Measurements from ENCODE around the gene GALNTL6. TPM values are rescaled to one million over a fixed set of nuclear protein-coding genes. Genes with fewer than 3 reads are reported as not detected.

GALNTL6 gene
- total RNA-seq, 1 experiment from 2014 or later, result not detected

DNA sequence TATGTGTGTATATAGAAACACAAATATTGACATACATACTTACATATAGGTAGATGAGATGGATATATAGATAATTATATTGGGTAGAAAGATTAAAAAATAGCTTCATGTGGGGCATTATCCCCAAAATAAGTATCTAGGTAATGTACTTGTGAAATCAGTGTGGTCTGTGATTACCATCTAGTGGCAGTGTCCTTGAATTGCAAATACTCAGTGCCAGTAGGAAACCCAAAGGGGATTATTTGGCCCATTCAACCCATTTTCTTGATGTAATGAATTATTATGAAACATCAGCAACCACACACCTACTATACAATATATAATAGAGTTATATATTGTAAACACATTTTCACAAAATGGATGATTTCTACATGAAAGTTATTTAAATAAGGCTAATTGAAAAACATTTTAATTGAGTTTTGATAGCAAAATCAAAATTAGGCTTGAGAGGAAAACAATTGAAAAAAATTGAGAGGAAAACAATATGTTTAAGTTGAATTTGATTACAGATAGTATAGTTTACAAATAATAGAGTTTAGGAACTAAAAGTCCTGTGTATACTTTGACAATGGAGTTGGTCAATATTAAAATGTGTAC, 389.4 kb downstream of the GALNTL6 start:
- H3K9ac ChIP-seq (ENCODE audit: extremely low read depth, insufficient read length, low read length), result no peak overlapping the region
- no peak overlapping the region for H3K56ac ChIP-seq (ENCODE audit: insufficient read length, low read depth, low read length)
- H2AFZ ChIP-seq (ENCODE audit: low read length), result no peak overlapping the region
- no peak overlapping the region for H3K4me2 ChIP-seq (ENCODE audit: insufficient read depth, insufficient read length, low read length)
- no peaks in the 10 kb centered on the region for H3K79me1 ChIP-seq (ENCODE audit: insufficient read depth, low read depth, low read length, poor library complexity, severe bottlenecking)
- H2BK12ac ChIP-seq (ENCODE audit: insufficient read length, low read depth, low read length), result no peak overlapping the region
- no peaks in the 10 kb centered on the region for H3K23me2 ChIP-seq (ENCODE audit: insufficient read length, low read depth, low read length, poor library complexity, severe bottlenecking)
- H3K18ac ChIP-seq (ENCODE audit: insufficient read length, low read depth, low read length), result no peak overlapping the region
- no peak overlapping the region for H3K4ac ChIP-seq (ENCODE audit: low read depth, low read length)
- no peak overlapping the region for H2BK5ac ChIP-seq (ENCODE audit: insufficient read length, low read length)
- DNase-seq, result no peak
- no peaks in the 10 kb centered on the region for H3K4me1 Mint-ChIP-seq
- no peaks in the 10 kb centered on the region for H3K27me3 Mint-ChIP-seq (ENCODE audit: low read depth)
- no peaks in the 10 kb centered on the region for H4K20me1 ChIP-seq (ENCODE audit: control insufficient read depth, insufficient read depth, insufficient read length)
- no peak overlapping the region for H3T11ph ChIP-seq (ENCODE audit: low read length)
- H4K8ac ChIP-seq (replicated peaks; ENCODE audit: insufficient read length, low read depth, low read length), result no peak overlapping the region
- no peaks in the 10 kb centered on the region for H3K4me1 ChIP-seq (ENCODE audit: insufficient read depth, low read length)
- H3K9me3 ChIP-seq (ENCODE audit: control insufficient read depth, low read depth, low read length), result no peaks in the 10 kb centered on the region
- no peak overlapping the region for H3K14ac ChIP-seq (ENCODE audit: insufficient read depth, low read length)
- H2BK20ac ChIP-seq (ENCODE audit: low read depth, low read length, poor library complexity, severe bottlenecking), result no peak overlapping the region
- H4K91ac ChIP-seq (ENCODE audit: insufficient read length, low read depth, low read length), result no peak overlapping the region
- peaks cover 0 to 4% of the 10 kb centered on the region in 2 experiments; a peak in 3 of 5 replicates for H3K9me3 Mint-ChIP-seq
- no peak overlapping the region for H2BK120ac ChIP-seq (ENCODE audit: low read depth, low read length, poor library complexity, severe bottlenecking)
- no peak overlapping the region for H3K27ac Mint-ChIP-seq
- no peak overlapping the region for H2AK5ac ChIP-seq (ENCODE audit: insufficient read length, low read length)
- H3K27me3 ChIP-seq (ENCODE audit: insufficient read depth, low read length), result no peaks in the 10 kb centered on the region
- H3K27ac ChIP-seq (ENCODE audit: insufficient read length, low read depth, low read length), result no peak overlapping the region
- no peak overlapping the region for H3K23ac ChIP-seq (ENCODE audit: insufficient read length, low read depth, low read length)
- H4K5ac ChIP-seq (ENCODE audit: insufficient read length, low read depth, low read length), result no peak overlapping the region
- H3K36me3 Mint-ChIP-seq (ENCODE audit: insufficient read depth in 1 of 3, low read depth in 3 of 3), result no peaks in the 10 kb centered on the region
- TF ChIP-seq, protein P1, sequence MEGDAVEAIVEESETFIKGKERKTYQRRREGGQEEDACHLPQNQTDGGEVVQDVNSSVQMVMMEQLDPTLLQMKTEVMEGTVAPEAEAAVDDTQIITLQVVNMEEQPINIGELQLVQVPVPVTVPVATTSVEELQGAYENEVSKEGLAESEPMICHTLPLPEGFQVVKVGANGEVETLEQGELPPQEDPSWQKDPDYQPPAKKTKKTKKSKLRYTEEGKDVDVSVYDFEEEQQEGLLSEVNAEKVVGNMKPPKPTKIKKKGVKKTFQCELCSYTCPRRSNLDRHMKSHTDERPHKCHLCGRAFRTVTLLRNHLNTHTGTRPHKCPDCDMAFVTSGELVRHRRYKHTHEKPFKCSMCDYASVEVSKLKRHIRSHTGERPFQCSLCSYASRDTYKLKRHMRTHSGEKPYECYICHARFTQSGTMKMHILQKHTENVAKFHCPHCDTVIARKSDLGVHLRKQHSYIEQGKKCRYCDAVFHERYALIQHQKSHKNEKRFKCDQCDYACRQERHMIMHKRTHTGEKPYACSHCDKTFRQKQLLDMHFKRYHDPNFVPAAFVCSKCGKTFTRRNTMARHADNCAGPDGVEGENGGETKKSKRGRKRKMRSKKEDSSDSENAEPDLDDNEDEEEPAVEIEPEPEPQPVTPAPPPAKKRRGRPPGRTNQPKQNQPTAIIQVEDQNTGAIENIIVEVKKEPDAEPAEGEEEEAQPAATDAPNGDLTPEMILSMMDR (conservative IDR thresholded peaks at IDR 0.05), result peak; percentile 91
- H3K79me2 ChIP-seq (ENCODE audit: insufficient read depth, low read length), result no peaks in the 10 kb centered on the region
- no peak overlapping the region for H3K4me3 Mint-ChIP-seq
- H2BK15ac ChIP-seq (ENCODE audit: low read depth, low read length), result no peak overlapping the region
